ENCODE data around the gene SERPINA4.

The SERPINA4 gene

GRCh38 chr14:94560751-94561655, at the start of gene SERPINA4:
TSS of gene SERPINA4 (plus strand) at chr14:94561442. CDS start at chr14:94563483, 2,041 bp downstream.
- no peak for DNase-seq

GRCh38 chr14:94514351-94514750, 46.9 kb upstream of the SERPINA4 start:
- no peak for DNase-seq

GRCh38 chr14:94515426-94515825, 45.8 kb upstream of the SERPINA4 start:
- DNase-seq: no peak

GRCh38 chr14:94515856-94516255, 45.4 kb upstream of the SERPINA4 start:
- DNase-seq: no peak

- no peak for DNase-seq
These were observed 44.0 kb upstream of the SERPINA4 start for GRCh38 chr14:94517248-94517640.

- DNase-seq: no peak
These were observed 43.5 kb upstream of the SERPINA4 start for GRCh38 chr14:94517641-94518257.

GRCh38 chr14:94521375-94522114, 39.7 kb upstream of the SERPINA4 start:
- no peak for DNase-seq

GRCh38 chr14:94522115-94522724, 39.0 kb upstream of the SERPINA4 start:
- DNase-seq: no peak

- no peak for DNase-seq
These were observed 38.0 kb upstream of the SERPINA4 start for GRCh38 chr14:94523265-94523664.

GRCh38 chr14:94524093-94524492, 37.1 kb upstream of the SERPINA4 start:
- no peak for DNase-seq

GRCh38 chr14:94531187-94531586, 30.1 kb upstream of the SERPINA4 start:
- DNase-seq: no peak

- DNase-seq: no peak
These were observed 28.8 kb upstream of the SERPINA4 start for GRCh38 chr14:94532447-94532846.

- DNase-seq: no peak
These were observed 25.7 kb upstream of the SERPINA4 start for GRCh38 chr14:94535506-94535905.

GRCh38 chr14:94536836-94537235, 24.4 kb upstream of the SERPINA4 start:
- no peak for DNase-seq

GRCh38 chr14:94538070-94538740, 23.0 kb upstream of the SERPINA4 start:
- DNase-seq: no peak

- no peak for DNase-seq
These were observed 22.1 kb upstream of the SERPINA4 start for GRCh38 chr14:94539181-94539580.

- DNase-seq: no peak
These were observed 21.0 kb upstream of the SERPINA4 start for GRCh38 chr14:94540031-94540794.

GRCh38 chr14:94541234-94541975, 19.8 kb upstream of the SERPINA4 start:
- no peak for DNase-seq

- DNase-seq: no peak
These were observed 19.0 kb upstream of the SERPINA4 start for GRCh38 chr14:94542111-94542810.

GRCh38 chr14:94542811-94543440, 18.3 kb upstream of the SERPINA4 start:
- no peak for DNase-seq
